ENCODE results near the gene UMODL1. TPM values are rescaled to one million over a fixed set of nuclear protein-coding genes. Genes with fewer than 3 reads are reported as not detected.

Gene UMODL1
- total RNA-seq, 1 donor from 2014 or later, result not detected

DNA sequence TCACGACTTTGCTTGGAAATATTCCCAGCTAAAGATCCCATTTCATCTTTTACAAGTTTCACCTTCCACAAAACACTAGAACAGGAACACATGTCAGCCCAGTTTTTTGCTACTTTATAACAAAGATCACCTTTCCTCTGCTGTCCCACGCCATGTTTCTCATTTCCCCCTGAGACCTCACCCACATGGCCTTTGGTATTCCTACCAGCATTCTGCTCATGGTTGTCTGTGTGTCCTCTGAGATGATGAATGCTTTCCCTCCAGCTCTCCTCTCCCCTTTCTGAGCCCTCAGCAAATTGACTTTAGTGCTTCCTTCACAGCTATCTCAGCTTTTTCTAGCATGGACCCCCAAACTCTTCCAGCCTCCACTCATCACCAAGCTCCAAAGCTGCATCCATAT is 115.5 kb downstream of the UMODL1 start:
- H3K36me3 ChIP-seq (ENCODE audit: control insufficient read depth, insufficient read depth, low read length), result no peaks in the 10 kb centered on the region
- peaks cover 4% of the 10 kb centered on the region for H3K27me3 ChIP-seq (ENCODE audit: control insufficient read depth, insufficient read depth, low read length)
- DNase-seq (ENCODE audit: low read depth), result no peak
- TF ChIP-seq, protein P1, sequence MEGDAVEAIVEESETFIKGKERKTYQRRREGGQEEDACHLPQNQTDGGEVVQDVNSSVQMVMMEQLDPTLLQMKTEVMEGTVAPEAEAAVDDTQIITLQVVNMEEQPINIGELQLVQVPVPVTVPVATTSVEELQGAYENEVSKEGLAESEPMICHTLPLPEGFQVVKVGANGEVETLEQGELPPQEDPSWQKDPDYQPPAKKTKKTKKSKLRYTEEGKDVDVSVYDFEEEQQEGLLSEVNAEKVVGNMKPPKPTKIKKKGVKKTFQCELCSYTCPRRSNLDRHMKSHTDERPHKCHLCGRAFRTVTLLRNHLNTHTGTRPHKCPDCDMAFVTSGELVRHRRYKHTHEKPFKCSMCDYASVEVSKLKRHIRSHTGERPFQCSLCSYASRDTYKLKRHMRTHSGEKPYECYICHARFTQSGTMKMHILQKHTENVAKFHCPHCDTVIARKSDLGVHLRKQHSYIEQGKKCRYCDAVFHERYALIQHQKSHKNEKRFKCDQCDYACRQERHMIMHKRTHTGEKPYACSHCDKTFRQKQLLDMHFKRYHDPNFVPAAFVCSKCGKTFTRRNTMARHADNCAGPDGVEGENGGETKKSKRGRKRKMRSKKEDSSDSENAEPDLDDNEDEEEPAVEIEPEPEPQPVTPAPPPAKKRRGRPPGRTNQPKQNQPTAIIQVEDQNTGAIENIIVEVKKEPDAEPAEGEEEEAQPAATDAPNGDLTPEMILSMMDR (IDR thresholded peaks at IDR 0.05; ENCODE audit: insufficient read depth, low read length, poor library complexity, severe bottlenecking), result no peak
- no peak overlapping the region for H3K4me3 ChIP-seq (ENCODE audit: low read depth, low read length)

DNA sequence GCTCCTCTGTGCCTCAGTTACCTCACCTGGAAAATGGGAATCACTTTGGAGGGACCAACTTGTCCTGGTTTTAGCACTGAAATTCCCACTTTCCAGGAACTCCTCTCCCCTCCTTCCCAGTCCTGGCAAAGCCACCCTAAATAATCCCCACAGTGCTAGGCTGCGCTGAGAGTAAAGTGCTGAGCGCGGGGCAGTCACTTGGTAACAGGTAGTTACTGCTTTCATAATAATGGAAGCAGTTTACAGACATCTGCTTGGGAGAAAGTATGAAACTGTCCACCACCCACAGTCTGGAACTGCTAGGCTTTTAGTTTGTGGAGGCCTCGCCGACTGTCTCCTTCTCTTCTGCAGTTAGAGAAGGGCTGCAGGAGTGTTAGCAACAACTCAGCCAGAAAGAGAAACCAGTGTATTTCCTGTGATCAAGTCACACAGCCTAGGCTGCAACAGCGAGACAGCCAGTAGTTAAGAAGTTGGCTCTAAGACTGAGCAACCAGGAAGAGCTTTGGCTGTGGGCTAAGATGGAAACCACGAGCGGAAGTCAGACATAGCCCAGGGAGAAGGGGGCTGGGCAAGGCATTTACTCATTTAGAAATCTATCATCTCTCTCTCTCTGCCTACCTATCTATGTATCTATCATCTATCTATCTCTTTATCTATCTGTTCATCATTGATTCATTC is 117.0 kb downstream of the UMODL1 start:
- Histone ChIP-seq H3K27me3 (ENCODE audit: control insufficient read depth, insufficient read depth, low read length) (peaks cover 2% of the 10 kb centered on the region), H3K36me3 (ENCODE audit: control insufficient read depth, insufficient read depth, low read length) (no peaks in the 10 kb centered on the region), H3K4me3 (ENCODE audit: low read depth, low read length) (no peak overlapping the region)
- no peak for DNase-seq (ENCODE audit: low read depth)
- TF ChIP-seq, protein P1 (IDR thresholded peaks at IDR 0.05; ENCODE audit: insufficient read depth, low read length, poor library complexity, severe bottlenecking), result no peak

DNA sequence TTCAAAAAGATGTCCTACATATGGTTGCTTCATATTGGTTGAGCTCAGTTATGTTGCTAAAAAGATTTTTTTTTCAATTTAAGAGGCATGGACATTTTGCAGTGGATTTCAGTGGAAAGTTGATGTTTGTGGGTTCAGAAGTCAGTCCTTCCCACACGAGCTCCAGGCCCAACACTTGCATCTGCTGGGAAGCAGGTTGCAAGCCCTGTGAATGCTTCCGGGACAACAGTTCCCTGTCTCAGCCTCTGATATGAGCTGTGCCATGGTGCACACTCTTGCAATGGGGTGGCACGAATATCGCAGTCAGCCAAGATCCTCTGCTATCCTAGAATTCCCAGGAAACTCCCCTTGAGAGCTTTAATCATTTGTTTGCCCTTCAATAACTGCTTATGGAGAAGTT is 117.5 kb downstream of the UMODL1 start:
- DNase-seq (ENCODE audit: low read depth), result no peak

DNA sequence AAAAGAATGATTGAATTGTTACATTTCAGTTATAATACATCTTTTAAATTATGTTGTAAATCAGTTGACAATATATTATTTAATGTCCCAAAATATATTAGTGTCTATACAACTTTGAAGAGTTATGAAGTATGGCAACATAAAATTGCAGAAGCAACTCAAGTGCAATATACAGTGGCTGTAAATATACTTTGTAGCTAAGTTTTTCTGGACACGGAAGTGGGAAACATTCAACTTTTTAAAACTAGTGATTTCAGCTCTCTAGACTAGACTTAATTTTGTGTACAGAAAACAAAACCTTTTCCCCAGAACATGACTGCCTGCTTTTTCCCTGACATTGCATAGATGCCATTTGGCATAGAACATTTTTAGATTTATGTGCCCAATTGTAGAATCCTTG is 118.3 kb downstream of the UMODL1 start:
- Histone ChIP-seq H3K36me3 (ENCODE audit: control insufficient read depth, insufficient read depth, low read length) (no peaks in the 10 kb centered on the region), H3K27me3 (ENCODE audit: control insufficient read depth, insufficient read depth, low read length) (peaks cover 2% of the 10 kb centered on the region), H3K4me3 (ENCODE audit: low read depth, low read length) (no peak overlapping the region)
- DNase-seq (ENCODE audit: low read depth), result no peak
- TF ChIP-seq, protein P1 (IDR thresholded peaks at IDR 0.05; ENCODE audit: insufficient read depth, low read length, poor library complexity, severe bottlenecking), result no peak

More for the DNA sequence above, 117.5 kb downstream of the UMODL1 start:
- no peak overlapping the region for H3K4me3 ChIP-seq (ENCODE audit: low read depth, low read length)
- TF ChIP-seq, protein P1 (IDR thresholded peaks at IDR 0.05; ENCODE audit: insufficient read depth, low read length, poor library complexity, severe bottlenecking), result no peak
- H3K36me3 ChIP-seq (ENCODE audit: control insufficient read depth, insufficient read depth, low read length), result no peaks in the 10 kb centered on the region
- peaks cover 2% of the 10 kb centered on the region for H3K27me3 ChIP-seq (ENCODE audit: control insufficient read depth, insufficient read depth, low read length)

DNA sequence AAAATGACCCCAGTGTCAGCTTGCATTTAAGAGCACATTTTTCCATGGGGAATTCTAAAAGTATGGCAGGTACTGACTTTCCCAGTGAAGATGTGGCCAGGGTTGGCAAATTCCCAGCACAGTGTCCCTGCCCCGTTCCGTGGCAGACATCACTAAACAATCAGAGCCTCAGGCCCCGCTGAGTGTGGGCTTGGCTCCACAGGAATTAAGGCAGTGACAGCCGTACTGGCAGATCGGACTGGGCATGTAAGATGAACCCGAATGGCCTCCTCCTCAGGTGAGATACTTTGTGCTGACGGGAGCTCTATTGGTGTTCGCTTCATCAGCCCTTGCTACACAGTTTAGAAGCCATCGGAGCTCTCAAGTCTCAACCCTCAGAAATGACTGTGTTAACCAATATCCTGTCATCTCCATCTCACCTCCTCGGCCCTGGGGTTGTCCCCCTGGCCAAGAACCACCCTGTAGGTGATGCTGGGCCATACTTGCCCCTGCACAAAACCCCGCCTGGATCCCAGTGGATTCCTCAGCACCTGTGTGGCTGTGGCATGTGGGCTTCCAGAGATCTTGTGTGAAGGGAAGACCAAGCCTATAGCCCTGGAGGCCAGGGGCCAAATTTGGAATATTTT is 118.9 kb downstream of the UMODL1 start:
- H3K27me3 ChIP-seq (ENCODE audit: control insufficient read depth, insufficient read depth, low read length), result peaks cover 2% of the 10 kb centered on the region
- no peak for DNase-seq (ENCODE audit: low read depth)
- no peak overlapping the region for H3K4me3 ChIP-seq (ENCODE audit: low read depth, low read length)
- TF ChIP-seq, protein P1 (IDR thresholded peaks at IDR 0.05; ENCODE audit: insufficient read depth, low read length, poor library complexity, severe bottlenecking), result no peak
- H3K36me3 ChIP-seq (ENCODE audit: control insufficient read depth, insufficient read depth, low read length), result no peaks in the 10 kb centered on the region
